Measurements from ENCODE around the gene RAPGEF4.

GRCh38 chr2:173010233-173010632 lies 274.6 kb downstream of the RAPGEF4 start:
- TF ChIP-seq, protein P1, sequence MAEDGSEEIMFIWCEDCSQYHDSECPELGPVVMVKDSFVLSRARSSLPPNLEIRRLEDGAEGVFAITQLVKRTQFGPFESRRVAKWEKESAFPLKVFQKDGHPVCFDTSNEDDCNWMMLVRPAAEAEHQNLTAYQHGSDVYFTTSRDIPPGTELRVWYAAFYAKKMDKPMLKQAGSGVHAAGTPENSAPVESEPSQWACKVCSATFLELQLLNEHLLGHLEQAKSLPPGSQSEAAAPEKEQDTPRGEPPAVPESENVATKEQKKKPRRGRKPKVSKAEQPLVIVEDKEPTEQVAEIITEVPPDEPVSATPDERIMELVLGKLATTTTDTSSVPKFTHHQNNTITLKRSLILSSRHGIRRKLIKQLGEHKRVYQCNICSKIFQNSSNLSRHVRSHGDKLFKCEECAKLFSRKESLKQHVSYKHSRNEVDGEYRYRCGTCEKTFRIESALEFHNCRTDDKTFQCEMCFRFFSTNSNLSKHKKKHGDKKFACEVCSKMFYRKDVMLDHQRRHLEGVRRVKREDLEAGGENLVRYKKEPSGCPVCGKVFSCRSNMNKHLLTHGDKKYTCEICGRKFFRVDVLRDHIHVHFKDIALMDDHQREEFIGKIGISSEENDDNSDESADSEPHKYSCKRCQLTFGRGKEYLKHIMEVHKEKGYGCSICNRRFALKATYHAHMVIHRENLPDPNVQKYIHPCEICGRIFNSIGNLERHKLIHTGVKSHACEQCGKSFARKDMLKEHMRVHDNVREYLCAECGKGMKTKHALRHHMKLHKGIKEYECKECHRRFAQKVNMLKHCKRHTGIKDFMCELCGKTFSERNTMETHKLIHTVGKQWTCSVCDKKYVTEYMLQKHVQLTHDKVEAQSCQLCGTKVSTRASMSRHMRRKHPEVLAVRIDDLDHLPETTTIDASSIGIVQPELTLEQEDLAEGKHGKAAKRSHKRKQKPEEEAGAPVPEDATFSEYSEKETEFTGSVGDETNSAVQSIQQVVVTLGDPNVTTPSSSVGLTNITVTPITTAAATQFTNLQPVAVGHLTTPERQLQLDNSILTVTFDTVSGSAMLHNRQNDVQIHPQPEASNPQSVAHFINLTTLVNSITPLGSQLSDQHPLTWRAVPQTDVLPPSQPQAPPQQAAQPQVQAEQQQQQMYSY (CRISPR knock-in tag; IDR thresholded peaks at IDR 0.05) = no peak
- TF ChIP-seq ELF4 (CRISPR knock-in tag; IDR thresholded peaks at IDR 0.05; ENCODE audit: low read depth) (no peak), ZNF532 (CRISPR knock-in tag; IDR thresholded peaks at IDR 0.05; ENCODE audit: borderline replicate concordance) (no peak), ZNF281 (CRISPR knock-in tag; IDR thresholded peaks at IDR 0.05) (no peak), ZNF317 (CRISPR knock-in tag; IDR thresholded peaks at IDR 0.05; ENCODE audit: borderline replicate concordance, low read depth) (no peak), FOXK1 (CRISPR knock-in tag; IDR thresholded peaks at IDR 0.05) (no peak), ZNF121 (CRISPR knock-in tag; IDR thresholded peaks at IDR 0.05) (no peak), ESRRA (CRISPR knock-in tag; IDR thresholded peaks at IDR 0.05; ENCODE audit: borderline replicate concordance) (no peak), NR1H2 (CRISPR knock-in tag; IDR thresholded peaks at IDR 0.05) (no peak)
- TF ChIP-seq, protein P2, sequence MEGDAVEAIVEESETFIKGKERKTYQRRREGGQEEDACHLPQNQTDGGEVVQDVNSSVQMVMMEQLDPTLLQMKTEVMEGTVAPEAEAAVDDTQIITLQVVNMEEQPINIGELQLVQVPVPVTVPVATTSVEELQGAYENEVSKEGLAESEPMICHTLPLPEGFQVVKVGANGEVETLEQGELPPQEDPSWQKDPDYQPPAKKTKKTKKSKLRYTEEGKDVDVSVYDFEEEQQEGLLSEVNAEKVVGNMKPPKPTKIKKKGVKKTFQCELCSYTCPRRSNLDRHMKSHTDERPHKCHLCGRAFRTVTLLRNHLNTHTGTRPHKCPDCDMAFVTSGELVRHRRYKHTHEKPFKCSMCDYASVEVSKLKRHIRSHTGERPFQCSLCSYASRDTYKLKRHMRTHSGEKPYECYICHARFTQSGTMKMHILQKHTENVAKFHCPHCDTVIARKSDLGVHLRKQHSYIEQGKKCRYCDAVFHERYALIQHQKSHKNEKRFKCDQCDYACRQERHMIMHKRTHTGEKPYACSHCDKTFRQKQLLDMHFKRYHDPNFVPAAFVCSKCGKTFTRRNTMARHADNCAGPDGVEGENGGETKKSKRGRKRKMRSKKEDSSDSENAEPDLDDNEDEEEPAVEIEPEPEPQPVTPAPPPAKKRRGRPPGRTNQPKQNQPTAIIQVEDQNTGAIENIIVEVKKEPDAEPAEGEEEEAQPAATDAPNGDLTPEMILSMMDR (IDR thresholded peaks at IDR 0.05) = no peak
- TF ChIP-seq, protein P3, sequence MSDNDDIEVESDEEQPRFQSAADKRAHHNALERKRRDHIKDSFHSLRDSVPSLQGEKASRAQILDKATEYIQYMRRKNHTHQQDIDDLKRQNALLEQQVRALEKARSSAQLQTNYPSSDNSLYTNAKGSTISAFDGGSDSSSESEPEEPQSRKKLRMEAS (CRISPR knock-in tag; IDR thresholded peaks at IDR 0.05) = no peak
- TF ChIP-seq, protein P4, sequence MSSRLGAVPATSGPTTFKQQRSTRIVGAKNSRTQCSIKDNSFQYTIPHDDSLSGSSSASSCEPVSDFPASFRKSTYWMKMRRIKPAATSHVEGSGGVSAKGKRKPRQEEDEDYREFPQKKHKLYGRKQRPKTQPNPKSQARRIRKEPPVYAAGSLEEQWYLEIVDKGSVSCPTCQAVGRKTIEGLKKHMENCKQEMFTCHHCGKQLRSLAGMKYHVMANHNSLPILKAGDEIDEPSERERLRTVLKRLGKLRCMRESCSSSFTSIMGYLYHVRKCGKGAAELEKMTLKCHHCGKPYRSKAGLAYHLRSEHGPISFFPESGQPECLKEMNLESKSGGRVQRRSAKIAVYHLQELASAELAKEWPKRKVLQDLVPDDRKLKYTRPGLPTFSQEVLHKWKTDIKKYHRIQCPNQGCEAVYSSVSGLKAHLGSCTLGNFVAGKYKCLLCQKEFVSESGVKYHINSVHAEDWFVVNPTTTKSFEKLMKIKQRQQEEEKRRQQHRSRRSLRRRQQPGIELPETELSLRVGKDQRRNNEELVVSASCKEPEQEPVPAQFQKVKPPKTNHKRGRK (CRISPR knock-in tag; IDR thresholded peaks at IDR 0.05; ENCODE audit: borderline replicate concordance) = no peak
- TF ChIP-seq, protein P5, sequence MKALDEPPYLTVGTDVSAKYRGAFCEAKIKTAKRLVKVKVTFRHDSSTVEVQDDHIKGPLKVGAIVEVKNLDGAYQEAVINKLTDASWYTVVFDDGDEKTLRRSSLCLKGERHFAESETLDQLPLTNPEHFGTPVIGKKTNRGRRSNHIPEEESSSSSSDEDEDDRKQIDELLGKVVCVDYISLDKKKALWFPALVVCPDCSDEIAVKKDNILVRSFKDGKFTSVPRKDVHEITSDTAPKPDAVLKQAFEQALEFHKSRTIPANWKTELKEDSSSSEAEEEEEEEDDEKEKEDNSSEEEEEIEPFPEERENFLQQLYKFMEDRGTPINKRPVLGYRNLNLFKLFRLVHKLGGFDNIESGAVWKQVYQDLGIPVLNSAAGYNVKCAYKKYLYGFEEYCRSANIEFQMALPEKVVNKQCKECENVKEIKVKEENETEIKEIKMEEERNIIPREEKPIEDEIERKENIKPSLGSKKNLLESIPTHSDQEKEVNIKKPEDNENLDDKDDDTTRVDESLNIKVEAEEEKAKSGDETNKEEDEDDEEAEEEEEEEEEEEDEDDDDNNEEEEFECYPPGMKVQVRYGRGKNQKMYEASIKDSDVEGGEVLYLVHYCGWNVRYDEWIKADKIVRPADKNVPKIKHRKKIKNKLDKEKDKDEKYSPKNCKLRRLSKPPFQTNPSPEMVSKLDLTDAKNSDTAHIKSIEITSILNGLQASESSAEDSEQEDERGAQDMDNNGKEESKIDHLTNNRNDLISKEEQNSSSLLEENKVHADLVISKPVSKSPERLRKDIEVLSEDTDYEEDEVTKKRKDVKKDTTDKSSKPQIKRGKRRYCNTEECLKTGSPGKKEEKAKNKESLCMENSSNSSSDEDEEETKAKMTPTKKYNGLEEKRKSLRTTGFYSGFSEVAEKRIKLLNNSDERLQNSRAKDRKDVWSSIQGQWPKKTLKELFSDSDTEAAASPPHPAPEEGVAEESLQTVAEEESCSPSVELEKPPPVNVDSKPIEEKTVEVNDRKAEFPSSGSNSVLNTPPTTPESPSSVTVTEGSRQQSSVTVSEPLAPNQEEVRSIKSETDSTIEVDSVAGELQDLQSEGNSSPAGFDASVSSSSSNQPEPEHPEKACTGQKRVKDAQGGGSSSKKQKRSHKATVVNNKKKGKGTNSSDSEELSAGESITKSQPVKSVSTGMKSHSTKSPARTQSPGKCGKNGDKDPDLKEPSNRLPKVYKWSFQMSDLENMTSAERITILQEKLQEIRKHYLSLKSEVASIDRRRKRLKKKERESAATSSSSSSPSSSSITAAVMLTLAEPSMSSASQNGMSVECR (CRISPR knock-in tag; IDR thresholded peaks at IDR 0.05; ENCODE audit: borderline replicate concordance) = no peak
